Measurements from ENCODE around the gene COPG1.

- no peak for TF ChIP-seq NR1H2 (CRISPR knock-in tag; IDR thresholded peaks at IDR 0.05)
- TF ChIP-seq, protein P1, sequence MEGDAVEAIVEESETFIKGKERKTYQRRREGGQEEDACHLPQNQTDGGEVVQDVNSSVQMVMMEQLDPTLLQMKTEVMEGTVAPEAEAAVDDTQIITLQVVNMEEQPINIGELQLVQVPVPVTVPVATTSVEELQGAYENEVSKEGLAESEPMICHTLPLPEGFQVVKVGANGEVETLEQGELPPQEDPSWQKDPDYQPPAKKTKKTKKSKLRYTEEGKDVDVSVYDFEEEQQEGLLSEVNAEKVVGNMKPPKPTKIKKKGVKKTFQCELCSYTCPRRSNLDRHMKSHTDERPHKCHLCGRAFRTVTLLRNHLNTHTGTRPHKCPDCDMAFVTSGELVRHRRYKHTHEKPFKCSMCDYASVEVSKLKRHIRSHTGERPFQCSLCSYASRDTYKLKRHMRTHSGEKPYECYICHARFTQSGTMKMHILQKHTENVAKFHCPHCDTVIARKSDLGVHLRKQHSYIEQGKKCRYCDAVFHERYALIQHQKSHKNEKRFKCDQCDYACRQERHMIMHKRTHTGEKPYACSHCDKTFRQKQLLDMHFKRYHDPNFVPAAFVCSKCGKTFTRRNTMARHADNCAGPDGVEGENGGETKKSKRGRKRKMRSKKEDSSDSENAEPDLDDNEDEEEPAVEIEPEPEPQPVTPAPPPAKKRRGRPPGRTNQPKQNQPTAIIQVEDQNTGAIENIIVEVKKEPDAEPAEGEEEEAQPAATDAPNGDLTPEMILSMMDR (IDR thresholded peaks at IDR 0.05), result no peak
- TF ChIP-seq ZNF671 (CRISPR knock-in tag; IDR thresholded peaks at IDR 0.05), result no peak
- TF ChIP-seq PRDM15 (CRISPR knock-in tag; IDR thresholded peaks at IDR 0.05), result no peak
- TF ChIP-seq, protein P2, sequence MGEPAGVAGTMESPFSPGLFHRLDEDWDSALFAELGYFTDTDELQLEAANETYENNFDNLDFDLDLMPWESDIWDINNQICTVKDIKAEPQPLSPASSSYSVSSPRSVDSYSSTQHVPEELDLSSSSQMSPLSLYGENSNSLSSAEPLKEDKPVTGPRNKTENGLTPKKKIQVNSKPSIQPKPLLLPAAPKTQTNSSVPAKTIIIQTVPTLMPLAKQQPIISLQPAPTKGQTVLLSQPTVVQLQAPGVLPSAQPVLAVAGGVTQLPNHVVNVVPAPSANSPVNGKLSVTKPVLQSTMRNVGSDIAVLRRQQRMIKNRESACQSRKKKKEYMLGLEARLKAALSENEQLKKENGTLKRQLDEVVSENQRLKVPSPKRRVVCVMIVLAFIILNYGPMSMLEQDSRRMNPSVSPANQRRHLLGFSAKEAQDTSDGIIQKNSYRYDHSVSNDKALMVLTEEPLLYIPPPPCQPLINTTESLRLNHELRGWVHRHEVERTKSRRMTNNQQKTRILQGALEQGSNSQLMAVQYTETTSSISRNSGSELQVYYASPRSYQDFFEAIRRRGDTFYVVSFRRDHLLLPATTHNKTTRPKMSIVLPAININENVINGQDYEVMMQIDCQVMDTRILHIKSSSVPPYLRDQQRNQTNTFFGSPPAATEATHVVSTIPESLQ (CRISPR knock-in tag; IDR thresholded peaks at IDR 0.05), result no peak
- no peak for TF ChIP-seq CREB1 (CRISPR knock-in tag; IDR thresholded peaks at IDR 0.05)
- no peak for TF ChIP-seq KAT7 (CRISPR knock-in tag; IDR thresholded peaks at IDR 0.05; ENCODE audit: borderline replicate concordance)
- TF ChIP-seq PREB (CRISPR knock-in tag; IDR thresholded peaks at IDR 0.05; ENCODE audit: borderline replicate concordance), result no peak
- TF ChIP-seq ZNF416 (CRISPR knock-in tag; IDR thresholded peaks at IDR 0.05), result no peak
Measured at GRCh38 chr3:129310111-129311011, 61.0 kb downstream of the COPG1 start.
